A673 (cell line): ENCODE measurements around the gene RNF225. TPM values are rescaled to one million over a fixed set of nuclear protein-coding genes. Genes with fewer than 3 reads are reported as not detected.
"Not testable (repeated sequence)": the region's sequence is repeated elsewhere in the genome, so short reads cannot be mapped to it uniquely, and the experiment has no call there.

ENCODE experiments used
- Bru-seq: library from RNA; stranded (reverse); fragments of 400-500 nt; gene quantifications from one replicate; lab custom pipeline; 2021; lab: Mats Ljungman, UMichigan
- BruChase-seq, 2 experiments: library from RNA; stranded (reverse); fragments of 400-500 nt; gene quantifications; one replicate each; lab custom pipeline; 2021; lab: Mats Ljungman, UMichigan
- BruUV-seq: library from RNA; stranded (reverse); fragments of 400-500 nt; replicated peaks from 2 replicates; lab custom pipeline; 2021; lab: Mats Ljungman, UMichigan
- CTCF ChIA-PET: fragments of 300-600 bp; sonication (Branson Sonifier 250); formaldehyde crosslinking; loops from one replicate; lab custom pipeline; 2022; ENCODE audit warnings: antibody characterized with exemption; lab: Charles Lee
- POLR2A ChIA-PET: fragments of 300-600 bp; sonication (Branson Sonifier 250); formaldehyde crosslinking; loops from one replicate; lab custom pipeline; 2022; ENCODE audit warnings: antibody characterized with exemption; ENCODE audit not compliant: low non-redundant PET; lab: Charles Lee
- DNase-seq: peaks from one replicate; pipeline ENCODE4 v3.0.0-alpha.2; 2015; ENCODE audit warnings: low spot score
- H3K27ac ChIP-seq: fragments of 200-600 bp; sonication (generic); 2 replicates; pipeline ENCODE4 v1.5.1; 2016; ENCODE audit warnings: mixed run types, low read depth, mild to moderate bottlenecking, mixed read lengths, antibody characterized with exemption, low read length; ENCODE audit not compliant: poor library complexity, severe bottlenecking
- H3K27me3 ChIP-seq: fragments of 200-600 bp; sonication (generic); replicated peaks from 2 replicates; pipeline ENCODE4 v1.6.1; 2017; ENCODE audit warnings: mixed run types, low read depth, mild to moderate bottlenecking, mixed read lengths, antibody characterized with exemption, low read length; ENCODE audit not compliant: insufficient read depth, poor library complexity
- H3K36me3 ChIP-seq: fragments of 200-600 bp; sonication (generic); 2 replicates; pipeline ENCODE4 v1.6.1; 2016; ENCODE audit warnings: mixed run types, mild to moderate bottlenecking, mixed read lengths, antibody characterized with exemption, low read length; ENCODE audit not compliant: insufficient read depth, poor library complexity, severe bottlenecking
- H3K4me1 ChIP-seq: fragments of 200-600 bp; sonication (generic); 2 replicates; pipeline ENCODE4 v1.6.1; 2017; ENCODE audit warnings: mixed run types, mild to moderate bottlenecking, mixed read lengths, antibody characterized with exemption, low read length; ENCODE audit not compliant: insufficient read depth, poor library complexity, severe bottlenecking
- H3K4me3 ChIP-seq: fragments of 200-600 bp; sonication (generic); 2 replicates; pipeline ENCODE4 v1.5.1; 2016; ENCODE audit warnings: low read depth, mixed run types, mild to moderate bottlenecking, mixed read lengths, low read length; ENCODE audit not compliant: poor library complexity, severe bottlenecking
- H3K9me3 ChIP-seq: fragments of 200-600 bp; sonication (generic); 2 replicates; pipeline ENCODE4 v1.6.1; 2016; ENCODE audit warnings: mixed run types, low read depth, mild to moderate bottlenecking, mixed read lengths, antibody characterized with exemption, low read length; ENCODE audit not compliant: poor library complexity, severe bottlenecking
- EZH2 ChIP-seq: fragments of 200-600 bp; sonication (generic); IDR thresholded peaks from 2 replicates; pipeline ENCODE4 v1.6.1; 2017; ENCODE audit warnings: borderline replicate concordance, low read depth, mild to moderate bottlenecking, mixed read lengths, antibody characterized with exemption, low read length; ENCODE audit not compliant: poor library complexity, severe bottlenecking
- intact Hi-C: fragments of 100-400 bp; cut with micrococcal nuclease; formaldehyde crosslinking; loops from one replicate; pipeline ENCODE4 v1.10.0; 2022; ENCODE audit not compliant: unreplicated experiment
- long read RNA-seq: library from polyadenylated mRNA; stranded (forward); transcript quantifications from one replicate; pipeline ENCODE4 v2.0.0, GENCODE V29; 2022
- total RNA-seq: library from RNA; stranded (reverse); gene quantifications from 2 replicates; pipeline ENCODE4 v1.2.3, GENCODE V29; 2021
- TF ChIP-seq, protein P1 (sequence below): fragments of 300-800, 200-600 bp; sonication (generic); conservative IDR thresholded peaks from 2 replicates; pipeline ENCODE4 v1.5.1; 2017; ENCODE audit warnings: low read depth, mild to moderate bottlenecking, antibody characterized with exemption, low read length, moderate library complexity, mixed read lengths

Gene RNF225
- 0.60 and 0.74 TPM in 2 replicates for total RNA-seq
- percentile 39 among the genes with signal in this experiment for Bru-seq, nascent RNA
- BruChase-seq, experiment 1, labeled RNA remaining after a 2-hour chase, result percentile 27 among the genes with signal in this experiment
- percentile 30 among the genes with signal in this experiment for BruChase-seq, experiment 2, labeled RNA remaining after a 6-hour chase
- long read RNA-seq, result 0 reads

GRCh38 chr19:58395220-58395978 is at the start of gene RNF225:
TSS of gene RNF225 (plus strand) at chr19:58395656. CDS start at chr19:58396090, 434 bp downstream.
- peaks cover 4% of the 10 kb centered on the region for H3K4me1 ChIP-seq
- H3K4me3 ChIP-seq, result no peak within 1 kb of the TSS
- no TSS peak for BruUV-seq
- ChIA-PET POLR2A (no interaction called here), CTCF (no interaction called here)
- no peaks in the 10 kb centered on the region for H3K27me3 ChIP-seq
- H3K36me3 ChIP-seq, result peaks cover 49% of the 10 kb centered on the region
- DNase-seq, result no peak
- H3K27ac ChIP-seq, result no peak within 1 kb of the TSS
- no peaks in the 10 kb centered on the region for H3K9me3 ChIP-seq
- intact Hi-C loops, result no loop called here
- TF ChIP-seq, protein P1, sequence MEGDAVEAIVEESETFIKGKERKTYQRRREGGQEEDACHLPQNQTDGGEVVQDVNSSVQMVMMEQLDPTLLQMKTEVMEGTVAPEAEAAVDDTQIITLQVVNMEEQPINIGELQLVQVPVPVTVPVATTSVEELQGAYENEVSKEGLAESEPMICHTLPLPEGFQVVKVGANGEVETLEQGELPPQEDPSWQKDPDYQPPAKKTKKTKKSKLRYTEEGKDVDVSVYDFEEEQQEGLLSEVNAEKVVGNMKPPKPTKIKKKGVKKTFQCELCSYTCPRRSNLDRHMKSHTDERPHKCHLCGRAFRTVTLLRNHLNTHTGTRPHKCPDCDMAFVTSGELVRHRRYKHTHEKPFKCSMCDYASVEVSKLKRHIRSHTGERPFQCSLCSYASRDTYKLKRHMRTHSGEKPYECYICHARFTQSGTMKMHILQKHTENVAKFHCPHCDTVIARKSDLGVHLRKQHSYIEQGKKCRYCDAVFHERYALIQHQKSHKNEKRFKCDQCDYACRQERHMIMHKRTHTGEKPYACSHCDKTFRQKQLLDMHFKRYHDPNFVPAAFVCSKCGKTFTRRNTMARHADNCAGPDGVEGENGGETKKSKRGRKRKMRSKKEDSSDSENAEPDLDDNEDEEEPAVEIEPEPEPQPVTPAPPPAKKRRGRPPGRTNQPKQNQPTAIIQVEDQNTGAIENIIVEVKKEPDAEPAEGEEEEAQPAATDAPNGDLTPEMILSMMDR, result no peak
- TF ChIP-seq EZH2, result no peak

DNA sequence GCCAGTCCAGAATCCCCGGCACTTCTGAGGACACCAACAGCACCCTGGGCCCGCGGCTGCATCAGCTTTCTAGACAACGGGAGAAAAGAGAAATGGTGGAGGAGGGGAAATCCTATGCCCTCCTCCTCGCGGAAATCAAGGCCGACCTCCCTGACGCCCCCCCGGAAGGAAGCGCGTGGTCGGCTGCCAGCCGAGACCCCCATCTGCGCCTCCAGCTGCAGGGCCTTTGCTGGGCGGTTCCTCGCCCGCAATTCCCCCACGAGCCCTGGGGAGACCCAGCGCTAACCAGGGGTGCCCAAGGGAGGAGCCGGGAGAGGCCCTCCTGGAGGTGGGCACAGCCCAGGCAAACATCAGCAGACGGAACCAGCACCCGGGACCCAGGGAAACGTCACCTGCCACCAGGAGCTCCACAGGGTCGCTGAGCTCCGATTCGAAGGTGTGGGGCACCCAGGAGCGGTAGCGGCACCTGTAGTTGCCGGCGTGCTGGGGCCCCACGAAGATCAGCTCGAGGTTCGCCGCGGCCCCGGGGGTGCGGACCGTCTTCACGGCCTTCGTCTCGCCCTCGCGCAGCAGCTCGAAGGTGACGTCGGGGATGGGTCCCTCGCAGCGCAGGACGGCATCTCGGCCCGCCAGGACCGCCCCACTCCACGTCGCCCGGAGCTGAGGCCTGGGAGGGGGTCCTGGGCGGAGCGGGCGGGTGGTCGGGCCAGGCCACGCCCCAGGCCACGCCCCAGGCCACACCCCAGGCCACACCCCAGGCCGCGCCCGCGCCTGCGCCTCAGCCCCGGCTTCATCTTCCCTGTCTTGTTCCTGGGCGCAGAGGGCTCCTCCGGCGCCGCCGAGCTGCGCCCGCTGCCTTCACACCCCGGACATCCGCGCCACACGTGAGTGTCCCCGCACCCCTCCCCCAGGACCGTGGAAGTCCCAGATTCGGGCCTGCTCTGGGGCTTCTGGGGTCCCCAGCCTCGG is 48.2 kb upstream of the RNF225 start:
- no peak for TF ChIP-seq EZH2
- TF ChIP-seq, protein P1, result no peak
- POLR2A ChIA-PET, result interaction anchor here (0.5 to 1.3 kb wide), 3 partner anchors 9 to 860 kb away, joined by 4 to 10 read pairs (median 5); partner anchors contain the start of gene ZNF419
- Histone ChIP-seq H3K27ac (peak overlapping the region; percentile 90), H3K27me3 (no peaks in the 10 kb centered on the region), H3K9me3 (no peaks in the 10 kb centered on the region), H3K4me3 (peak overlapping the region; percentile 89), H3K4me1 (peaks cover 8% of the 10 kb centered on the region), H3K36me3 (no peaks in the 10 kb centered on the region)
- TSS peak; percentile 58 for BruUV-seq
- DNase-seq, result peak; percentile 84
- intact Hi-C loops, result no loop called here
- CTCF ChIA-PET, result interaction anchor here (0.6 to 1.4 kb wide), 2 partner anchors 15 to 23 kb away, joined by 3 read pairs; partner anchors contain the start of gene ZNF497

DNA sequence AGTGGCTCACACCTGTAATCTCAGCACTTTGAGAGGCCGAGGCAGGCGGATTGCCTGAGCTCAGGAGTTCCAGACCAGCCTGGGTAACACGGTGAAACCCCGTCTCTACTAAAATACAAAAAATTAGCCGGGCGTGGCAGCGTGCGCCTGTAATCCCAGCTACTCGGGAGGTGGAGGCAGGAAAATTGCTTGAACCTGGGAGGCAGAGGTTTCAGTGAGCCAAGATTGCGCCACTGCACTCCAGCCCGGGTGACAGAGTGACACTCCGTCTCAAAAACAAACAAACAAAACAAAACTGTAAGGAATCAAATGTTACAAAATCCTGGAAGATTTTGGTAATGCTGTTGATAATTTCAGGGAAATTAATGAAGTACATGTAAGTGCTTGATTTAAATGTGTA is 47.4 kb upstream of the RNF225 start:
- DNase-seq, BruUV-seq, intact Hi-C loops, H3K4me1 ChIP-seq, H3K27me3 ChIP-seq, H3K27ac ChIP-seq, H3K9me3 ChIP-seq, H3K36me3 ChIP-seq: not testable (repeated sequence)
- CTCF ChIA-PET, result interaction anchor here (0.6 to 1.4 kb wide), 3 partner anchors 14 to 24 kb away, joined by 3 read pairs; partner anchors contain the start of gene ZNF497
- H3K4me3 ChIP-seq, result peak overlapping the region; percentile 89
- POLR2A ChIA-PET, result interaction anchor here (0.5 to 0.6 kb wide), 2 partner anchors 8 to 860 kb away, joined by 4 to 5 read pairs; partner anchors contain the start of gene ZNF419
